ENCODE measurements around the gene DHX29. TPM values are rescaled to one million over a fixed set of nuclear protein-coding genes. Genes with fewer than 3 reads are reported as not detected.

Gene DHX29
- total RNA-seq, 1 donor from 2014 or later: 20.7 TPM

DNA sequence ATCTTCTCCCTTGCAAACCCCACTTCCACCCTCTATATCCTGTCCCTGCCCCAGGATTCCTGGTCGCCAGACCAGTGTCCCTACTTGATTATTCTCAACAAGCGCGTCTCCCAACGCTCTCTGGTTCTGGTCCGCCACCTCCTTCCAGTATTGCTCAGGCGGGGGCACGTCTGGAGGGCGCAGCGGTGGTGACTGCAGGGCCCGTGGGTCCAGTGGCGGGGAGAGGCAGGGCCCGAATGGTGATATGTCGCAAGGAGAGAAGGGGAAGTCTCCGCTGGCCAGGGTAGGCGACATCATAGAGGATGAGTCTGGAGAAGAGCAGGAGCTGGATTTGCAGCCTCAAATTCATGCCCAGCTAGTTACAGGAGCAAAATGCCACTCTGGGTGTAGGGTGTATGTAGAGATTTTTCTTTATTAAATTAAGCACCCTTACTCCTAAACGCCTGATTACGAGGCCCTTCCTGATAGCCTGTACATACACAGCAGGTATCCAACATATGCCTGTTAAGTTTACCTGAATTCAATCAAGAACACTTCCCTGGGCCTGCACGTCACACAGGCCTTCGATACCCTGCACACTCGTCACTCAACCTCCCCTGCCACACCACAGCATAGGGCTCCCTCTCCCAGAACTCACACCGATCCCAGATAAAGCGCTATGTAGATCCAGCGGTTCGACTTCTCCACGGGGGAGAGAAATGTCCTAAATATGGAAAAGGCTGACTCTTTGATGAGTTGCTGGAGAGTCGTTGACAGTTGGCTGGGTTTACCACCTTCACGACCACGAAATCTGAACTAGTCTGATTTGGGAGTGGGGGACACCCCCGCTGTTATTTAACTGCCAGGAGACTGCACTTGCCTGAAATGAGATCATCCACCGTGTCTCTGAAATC is 85.2 kb downstream of the DHX29 start:
- intact Hi-C loops (cut with micrococcal nuclease): loop anchor here (10.0 kb wide), 1 partner anchor 48 kb away; the partner anchor contains the start of gene CDC20B
- DNase-seq (no peak), ATAC-seq (no peak)

DNA sequence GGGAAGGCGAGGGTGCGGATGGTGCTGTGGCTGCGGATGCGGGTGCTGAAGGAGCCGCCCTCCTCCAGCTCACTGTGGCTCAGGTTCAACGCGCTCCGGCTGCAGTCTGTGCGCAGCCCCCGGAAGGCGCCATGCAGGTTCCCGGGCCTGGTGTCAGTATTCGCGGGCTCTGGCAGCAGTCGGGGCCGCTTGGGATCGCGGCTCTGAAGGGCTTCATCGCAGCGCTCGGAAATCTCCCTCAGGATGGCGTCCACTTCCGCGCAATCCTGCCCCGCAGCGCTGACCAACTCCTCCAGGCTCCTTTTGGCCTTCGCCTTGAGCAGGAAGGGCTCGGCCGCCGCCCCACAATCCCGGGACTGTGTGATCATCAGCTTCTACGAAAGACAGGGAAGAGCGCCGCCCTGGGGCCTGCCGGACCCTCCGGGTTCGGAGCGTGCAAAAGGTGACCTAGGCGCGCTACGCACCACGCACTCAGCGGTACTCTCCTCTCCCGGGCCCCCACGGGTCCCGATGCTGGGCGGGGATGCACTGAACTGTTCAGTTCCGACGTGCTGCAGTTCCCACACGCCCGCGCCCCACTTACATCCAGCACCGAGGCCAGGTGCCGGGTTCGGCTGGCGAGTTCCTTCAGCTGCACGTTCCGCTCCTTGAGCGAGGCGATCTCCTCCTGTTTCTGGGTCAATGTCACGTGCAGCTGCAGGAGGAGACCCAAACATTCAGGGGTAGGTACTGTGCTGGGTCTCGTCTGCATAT is 86.9 kb downstream of the DHX29 start:
- ATAC-seq: no peak
- intact Hi-C loops (cut with micrococcal nuclease): loop anchor here (10.0 kb wide), 1 partner anchor 46 kb away; the partner anchor contains the start of gene CDC20B

DNA sequence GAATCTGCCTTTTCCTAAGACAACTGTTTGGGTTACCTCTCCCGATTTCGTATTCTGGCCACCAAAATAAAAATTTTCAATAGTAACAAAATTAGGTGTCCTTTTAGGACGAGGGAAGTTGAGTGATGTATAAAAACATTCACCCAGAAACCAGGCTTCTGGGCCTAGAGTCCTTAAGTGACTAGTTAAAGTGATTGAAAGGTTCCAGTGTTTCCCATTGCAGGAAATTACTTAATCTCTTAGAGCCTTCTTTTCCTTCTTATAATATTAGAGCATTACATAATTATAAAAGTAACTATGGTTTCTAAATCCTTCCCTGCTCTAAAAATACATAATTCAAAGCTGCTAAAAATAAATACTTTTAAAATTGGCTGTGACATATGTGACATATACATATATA is 87.7 kb downstream of the DHX29 start:
- no peak for ATAC-seq
- no peak for DNase-seq
- intact Hi-C loops (cut with micrococcal nuclease): loop anchor here (10.0 kb wide), 1 partner anchor 45 kb away; the partner anchor contains the start of gene CDC20B

More for the DNA sequence above, 86.9 kb downstream of the DHX29 start:
- no peak for DNase-seq

DNA sequence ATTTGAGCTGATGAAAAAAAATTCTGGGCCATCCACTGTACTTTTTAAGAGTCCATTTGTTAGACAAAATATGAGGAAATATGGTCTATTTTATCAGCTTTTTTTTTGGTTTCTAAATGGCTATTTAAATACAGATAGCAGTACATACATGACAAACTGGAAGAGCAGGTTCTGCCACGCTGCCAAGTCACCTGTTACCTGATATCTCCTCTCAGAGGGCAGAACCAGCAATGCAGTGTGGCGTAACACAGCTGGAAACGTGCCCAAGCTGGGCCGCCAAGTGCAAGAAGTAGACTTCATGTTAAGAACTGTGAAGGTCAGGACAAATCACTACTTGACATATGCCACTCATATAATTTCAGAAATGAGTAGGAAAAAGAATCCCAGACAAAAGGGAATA is 88.5 kb downstream of the DHX29 start:
- DNase-seq: no peak
- ATAC-seq: no peak
- intact Hi-C loops (cut with micrococcal nuclease): no loop called here

DNA sequence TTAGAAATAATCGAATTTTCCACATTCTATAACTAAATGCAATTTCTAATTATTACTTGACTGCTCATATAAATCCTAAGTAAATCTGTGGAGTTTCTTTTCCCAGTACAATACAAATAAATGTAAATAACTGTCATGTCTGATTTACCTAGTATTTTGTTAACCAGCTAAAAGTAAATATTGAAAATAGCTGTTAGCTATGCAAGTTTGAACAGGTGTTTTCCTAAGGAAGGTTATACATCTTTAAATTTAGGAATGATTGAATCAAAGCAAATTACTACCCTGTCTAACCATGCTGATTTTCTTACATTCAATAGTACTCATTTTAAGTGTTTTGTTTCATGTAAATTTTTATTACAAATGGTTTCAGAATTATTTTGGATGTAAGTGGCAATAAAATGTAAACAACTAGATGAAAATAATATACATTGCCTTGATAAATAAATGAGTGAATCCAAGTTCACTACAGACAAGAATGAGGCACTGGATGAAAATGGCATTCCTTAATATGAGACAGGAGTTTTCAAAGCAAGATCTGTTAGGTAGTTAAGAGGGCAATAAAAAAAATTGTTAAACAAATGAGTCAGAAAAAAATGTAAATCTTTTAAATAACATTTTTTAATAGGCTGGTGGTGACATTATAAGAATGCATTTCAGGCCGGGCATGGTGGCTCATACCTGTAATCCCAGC is 96.2 kb downstream of the DHX29 start:
- DNase-seq (no peak), ATAC-seq (no peak)
- intact Hi-C loops (cut with micrococcal nuclease): no loop called here

Other genes with a start within 250 kb of the DHX29 start
- 0.87 TPM for gene GZMA, start 205.0 kb downstream of the DHX29 start, total RNA-seq
- 4.6 TPM for gene GPX8, start 147.5 kb downstream of the DHX29 start, total RNA-seq
- gene CDC20B, start 134.5 kb downstream of the DHX29 start, total RNA-seq: not detected
- gene MCIDAS, start 80.4 kb downstream of the DHX29 start, total RNA-seq: not detected
- not detected for gene CCNO, start 74.1 kb downstream of the DHX29 start, total RNA-seq
- gene MTREX, start 295 bp upstream of the DHX29 start, total RNA-seq: 69.9 TPM
- 75.7 TPM for gene PLPP1, start 227.3 kb upstream of the DHX29 start, total RNA-seq

All from left ventricle myocardium superior (tissue), 1 donor.